ENCODE results near the gene PLRG1. TPM values are rescaled to one million over a fixed set of nuclear protein-coding genes. Genes with fewer than 3 reads are reported as not detected.

Gene PLRG1
- total RNA-seq, 2 donors from 2014 or later: 18.4 to 42.5 TPM

- ATAC-seq (ENCODE audit: insufficient number of reproducible peaks, low FRiP score, low read depth) (no peak), DNase-seq (ENCODE audit: low spot score) (no peak)
- H3K36me3 ChIP-seq: no peaks in the 10 kb centered on the region
- TF ChIP-seq CTCF (IDR thresholded peaks at IDR 0.05): no peak
- H3K4me3 ChIP-seq: no peak overlapping the region
- H3K9me3 ChIP-seq: no peaks in the 10 kb centered on the region
- H3K4me1 ChIP-seq (ENCODE audit: control insufficient read depth in 1 of 2, low read depth in 2 of 2): no peaks in the 10 kb centered on the region
- no peaks in the 10 kb centered on the region for H3K27me3 ChIP-seq (replicated peaks; ENCODE audit: insufficient read depth)
- no peak overlapping the region for H3K27ac ChIP-seq
Observed at GRCh38 chr4:154569584-154569983, 19.4 kb upstream of the PLRG1 start.

- no peak overlapping the region for H3K27ac ChIP-seq
- no peak for ATAC-seq (ENCODE audit: insufficient number of reproducible peaks, low FRiP score, low read depth)
- DNase-seq (ENCODE audit: low spot score): no peak
- no peak for TF ChIP-seq CTCF (IDR thresholded peaks at IDR 0.05)
- H3K27me3 ChIP-seq (replicated peaks; ENCODE audit: insufficient read depth): no peaks in the 10 kb centered on the region
- H3K4me1 ChIP-seq (ENCODE audit: control insufficient read depth in 1 of 2, low read depth in 2 of 2): no peaks in the 10 kb centered on the region
- no peak overlapping the region for H3K4me3 ChIP-seq
- H3K9me3 ChIP-seq: no peaks in the 10 kb centered on the region
- no peaks in the 10 kb centered on the region for H3K36me3 ChIP-seq
Observed at GRCh38 chr4:154569028-154569427, 18.8 kb upstream of the PLRG1 start.

GRCh38 chr4:154566639-154567204, 16.5 kb upstream of the PLRG1 start:
- H3K4me1 ChIP-seq (ENCODE audit: control insufficient read depth in 1 of 2, low read depth in 2 of 2): no peaks in the 10 kb centered on the region
- DNase-seq (ENCODE audit: low spot score) (no peak), ATAC-seq (ENCODE audit: insufficient number of reproducible peaks, low FRiP score, low read depth) (no peak)
- no peak overlapping the region for H3K27ac ChIP-seq
- H3K9me3 ChIP-seq: no peaks in the 10 kb centered on the region
- TF ChIP-seq CTCF (IDR thresholded peaks at IDR 0.05): no peak
- H3K27me3 ChIP-seq (replicated peaks; ENCODE audit: insufficient read depth): no peaks in the 10 kb centered on the region
- H3K36me3 ChIP-seq: no peaks in the 10 kb centered on the region
- no peak overlapping the region for H3K4me3 ChIP-seq

GRCh38 chr4:154565704-154566103, 15.5 kb upstream of the PLRG1 start:
- H3K9me3 ChIP-seq: no peaks in the 10 kb centered on the region
- no peak for TF ChIP-seq CTCF (IDR thresholded peaks at IDR 0.05)
- H3K27me3 ChIP-seq (replicated peaks; ENCODE audit: insufficient read depth): no peaks in the 10 kb centered on the region
- no peak overlapping the region for H3K27ac ChIP-seq
- no peaks in the 10 kb centered on the region for H3K4me1 ChIP-seq (ENCODE audit: control insufficient read depth in 1 of 2, low read depth in 2 of 2)
- ATAC-seq (ENCODE audit: insufficient number of reproducible peaks, low FRiP score, low read depth): no peak
- H3K4me3 ChIP-seq: no peak overlapping the region
- no peaks in the 10 kb centered on the region for H3K36me3 ChIP-seq
- no peak for DNase-seq (ENCODE audit: low spot score)

GRCh38 chr4:154564311-154564710, 14.1 kb upstream of the PLRG1 start:
- Histone ChIP-seq H3K4me1 (ENCODE audit: control insufficient read depth in 1 of 2, low read depth in 2 of 2) (no peaks in the 10 kb centered on the region), H3K36me3 (no peaks in the 10 kb centered on the region), H3K9me3 (no peaks in the 10 kb centered on the region), H3K4me3 (no peak overlapping the region), H3K27ac (no peak overlapping the region), H3K27me3 (replicated peaks; ENCODE audit: insufficient read depth) (no peaks in the 10 kb centered on the region)
- no peak for ATAC-seq (ENCODE audit: insufficient number of reproducible peaks, low FRiP score, low read depth)
- DNase-seq (ENCODE audit: low spot score): no peak
- no peak for TF ChIP-seq CTCF (IDR thresholded peaks at IDR 0.05)
